Colonic mucosa (tissue), 4 donors: ENCODE results near the gene SUPT3H. TPM values are rescaled to one million over a fixed set of nuclear protein-coding genes. Genes with fewer than 3 reads are reported as not detected.

Experiments used
- DNase-seq: peaks from one replicate; pipeline ENCODE4 v3.0.0-alpha.2; 2020
- H3K27ac ChIP-seq: fragments of 200-600 bp; one replicate; pipeline ENCODE4 v1.8.0; 2021
- H3K27me3 ChIP-seq: fragments of 200-600 bp; one replicate; pipeline ENCODE4 v1.8.0; 2021
- H3K36me3 ChIP-seq: fragments of 200-600 bp; one replicate; pipeline ENCODE4 v1.8.0; 2021
- H3K4me1 ChIP-seq: fragments of 200-600 bp; one replicate; pipeline ENCODE4 v1.8.0; 2021; ENCODE audit warnings: mild to moderate bottlenecking
- H3K4me3 ChIP-seq: fragments of 200-600 bp; one replicate; pipeline ENCODE4 v1.8.0; 2021
- H3K9ac ChIP-seq, 2 donors: one replicate each; pipeline ENCODE4 v1.7.0; 2013; ENCODE audit warnings: control low read depth in 2 of 2, low read depth in 2 of 2, low read length in 2 of 2
- H3K9me3 ChIP-seq: fragments of 200-600 bp; one replicate; pipeline ENCODE4 v1.8.0; 2021
- CTCF ChIP-seq: fragments of 200-600 bp; IDR thresholded peaks from one replicate; pipeline ENCODE4 v1.8.0; 2022; ENCODE audit warnings: antibody characterized with exemption, mild to moderate bottlenecking
- intact Hi-C: fragments of 100-400 bp; cut with DNase I; formaldehyde crosslinking; loops from one replicate; pipeline ENCODE4 v1.14.1; 2022
- total RNA-seq, 2 donors: library from RNA; stranded (reverse); fragmentation: NEBNext Ultra II Directional in 1 of 2; extraction: Animal tissue kit (Norgen Biotek cat#: 25700) in 1 of 2; gene quantifications; one replicate each; pipeline ENCODE4 v1.2.1, GENCODE V29; 2021
- donor health status: healthy.
- donor health status: DM: no; HTN: no; CAD: no.
- donor health status: DM: no; HTN: no; CAD: no.

The SUPT3H gene
- total RNA-seq, 2 donors from 2014 or later: 3.4 to 4.1 TPM

DNA sequence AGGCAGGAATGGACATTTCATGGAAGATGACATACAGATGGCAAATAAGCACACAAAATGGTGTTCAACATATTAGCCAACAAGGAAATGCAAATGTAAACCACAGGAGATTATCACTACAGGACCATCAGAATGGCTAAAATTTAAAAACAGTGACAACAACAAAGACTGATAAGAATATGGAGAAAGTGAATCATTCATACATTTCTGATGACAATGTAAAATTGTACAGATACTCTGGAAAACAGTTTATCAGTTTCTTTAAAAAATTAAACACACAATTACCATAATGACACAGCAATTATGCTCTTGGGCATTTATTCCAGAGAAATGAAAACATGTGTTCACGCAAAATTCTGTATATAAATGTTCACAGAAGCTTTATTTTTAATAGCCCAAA, 155.4 kb downstream of the SUPT3H start:
- H3K27ac ChIP-seq: no peak overlapping the region
- no peaks in the 10 kb centered on the region for H3K36me3 ChIP-seq
- no peak for DNase-seq
- H3K9me3 ChIP-seq: no peaks in the 10 kb centered on the region
- no peaks in the 10 kb centered on the region for H3K27me3 ChIP-seq
- intact Hi-C loops: no loop called here
- no peak for TF ChIP-seq CTCF
- no peaks in the 10 kb centered on the region for H3K4me1 ChIP-seq
- H3K9ac ChIP-seq: no peak overlapping the region
- no peak overlapping the region for H3K4me3 ChIP-seq

- H3K27ac ChIP-seq: no peak overlapping the region
- no peak overlapping the region for H3K4me3 ChIP-seq
- intact Hi-C loops: no loop called here
- TF ChIP-seq CTCF: no peak
- no peaks in the 10 kb centered on the region for H3K27me3 ChIP-seq
- H3K9ac ChIP-seq: no peak overlapping the region
- no peaks in the 10 kb centered on the region for H3K4me1 ChIP-seq
- no peak for DNase-seq
- no peaks in the 10 kb centered on the region for H3K36me3 ChIP-seq
- no peaks in the 10 kb centered on the region for H3K9me3 ChIP-seq
Observed at GRCh38 chr6:45215759-45216158, 162.0 kb downstream of the SUPT3H start.

GRCh38 chr6:45212976-45213375, 164.8 kb downstream of the SUPT3H start:
- Histone ChIP-seq H3K9me3 (no peaks in the 10 kb centered on the region), H3K4me1 (no peaks in the 10 kb centered on the region), H3K27ac (no peak overlapping the region), H3K36me3 (no peaks in the 10 kb centered on the region), H3K9ac (no peak overlapping the region), H3K4me3 (no peak overlapping the region), H3K27me3 (no peaks in the 10 kb centered on the region)
- TF ChIP-seq CTCF: no peak
- DNase-seq: no peak
- intact Hi-C loops: no loop called here

DNA sequence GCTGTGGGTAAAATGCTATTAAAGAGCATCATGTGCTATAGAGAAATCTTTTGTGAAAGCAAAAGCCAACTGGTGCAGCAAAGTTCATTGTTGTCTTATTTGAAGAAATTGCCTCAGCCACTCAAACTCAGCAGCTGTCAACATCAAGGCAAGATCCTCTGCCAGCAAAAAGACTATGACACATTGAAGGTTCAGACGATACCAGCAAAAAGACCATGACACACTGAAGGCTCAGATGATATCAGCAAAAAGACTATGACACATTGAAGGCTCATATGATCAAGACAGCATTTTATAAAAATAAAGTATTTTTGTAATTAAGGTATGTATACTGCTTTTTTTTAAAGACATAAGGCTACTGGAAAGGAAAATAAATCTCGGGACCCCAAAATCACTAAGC, 168.0 kb downstream of the SUPT3H start:
- no peak overlapping the region for H3K4me3 ChIP-seq
- intact Hi-C loops: no loop called here

GRCh38 chr6:45206793-45207492, 170.8 kb downstream of the SUPT3H start:
- DNase-seq: no peak
- no peak overlapping the region for H3K27ac ChIP-seq
- intact Hi-C loops: no loop called here
- H3K9ac ChIP-seq: no peak overlapping the region
- no peaks in the 10 kb centered on the region for H3K27me3 ChIP-seq
- H3K9me3 ChIP-seq: no peaks in the 10 kb centered on the region
- no peaks in the 10 kb centered on the region for H3K4me1 ChIP-seq
- no peak for TF ChIP-seq CTCF
- H3K4me3 ChIP-seq: no peak overlapping the region
- H3K36me3 ChIP-seq: no peaks in the 10 kb centered on the region

More for the DNA sequence above, 168.0 kb downstream of the SUPT3H start:
- no peaks in the 10 kb centered on the region for H3K9me3 ChIP-seq
- DNase-seq: no peak
- H3K9ac ChIP-seq: no peak overlapping the region
- H3K27ac ChIP-seq: no peak overlapping the region
- H3K4me1 ChIP-seq: no peaks in the 10 kb centered on the region
- no peaks in the 10 kb centered on the region for H3K27me3 ChIP-seq
- no peak for TF ChIP-seq CTCF
- H3K36me3 ChIP-seq: no peaks in the 10 kb centered on the region
